Mammary epithelial cell (primary cell): ENCODE results near the gene IGFBP5.

ENCODE experiments used
- EZH2 ChIP-seq: IDR thresholded peaks from 2 replicates; pipeline ENCODE4 v1.6.1; 2012; ENCODE audit warnings: low read length, inconsistent platforms, borderline replicate concordance
- TF ChIP-seq, protein P1 (sequence below), 2 donors: IDR thresholded peaks in 1 of 2; conservative IDR thresholded peaks in 1 of 2; 2 replicates each; pipeline ENCODE4 v1.5.1; 2011 to 2012; ENCODE audit warnings: inconsistent platforms in 2 of 2, low read length in 2 of 2, mild to moderate bottlenecking in 2 of 2, control low read depth in 1 of 2, low read depth in 1 of 2; ENCODE audit not compliant: insufficient read depth in 1 of 2; ENCODE audit errors: extremely low read depth in 1 of 2

- TF ChIP-seq, protein P1, sequence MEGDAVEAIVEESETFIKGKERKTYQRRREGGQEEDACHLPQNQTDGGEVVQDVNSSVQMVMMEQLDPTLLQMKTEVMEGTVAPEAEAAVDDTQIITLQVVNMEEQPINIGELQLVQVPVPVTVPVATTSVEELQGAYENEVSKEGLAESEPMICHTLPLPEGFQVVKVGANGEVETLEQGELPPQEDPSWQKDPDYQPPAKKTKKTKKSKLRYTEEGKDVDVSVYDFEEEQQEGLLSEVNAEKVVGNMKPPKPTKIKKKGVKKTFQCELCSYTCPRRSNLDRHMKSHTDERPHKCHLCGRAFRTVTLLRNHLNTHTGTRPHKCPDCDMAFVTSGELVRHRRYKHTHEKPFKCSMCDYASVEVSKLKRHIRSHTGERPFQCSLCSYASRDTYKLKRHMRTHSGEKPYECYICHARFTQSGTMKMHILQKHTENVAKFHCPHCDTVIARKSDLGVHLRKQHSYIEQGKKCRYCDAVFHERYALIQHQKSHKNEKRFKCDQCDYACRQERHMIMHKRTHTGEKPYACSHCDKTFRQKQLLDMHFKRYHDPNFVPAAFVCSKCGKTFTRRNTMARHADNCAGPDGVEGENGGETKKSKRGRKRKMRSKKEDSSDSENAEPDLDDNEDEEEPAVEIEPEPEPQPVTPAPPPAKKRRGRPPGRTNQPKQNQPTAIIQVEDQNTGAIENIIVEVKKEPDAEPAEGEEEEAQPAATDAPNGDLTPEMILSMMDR (conservative IDR thresholded peaks at IDR 0.05 in 1 of 2, IDR thresholded peaks at IDR 0.05 in 1 of 2; ENCODE audit: extremely low read depth in 1 of 2, insufficient read depth in 1 of 2, low read depth in 1 of 2, low read length in 2 of 2): no peak
- TF ChIP-seq EZH2: no peak
Observed at GRCh38 chr2:216702756-216703155, 7.4 kb upstream of the IGFBP5 start.
